H1 (cell line): Measurements from ENCODE around the gene UBR1. TPM values are rescaled to one million over a fixed set of nuclear protein-coding genes. Genes with fewer than 3 reads are reported as not detected.

ENCODE experiments used
- CTCF ChIA-PET: fragments of 300-600 bp; sonication (Branson Sonifier 250); formaldehyde crosslinking; loops from one replicate; lab custom pipeline; 2021; ENCODE audit not compliant: partially characterized antibody; lab: Charles Lee
- POLR2A ChIA-PET: fragments of 300-600 bp; sonication (Branson Sonifier 250); formaldehyde crosslinking; loops from one replicate; lab custom pipeline; 2021; ENCODE audit warnings: inconsistent platforms; ENCODE audit not compliant: partially characterized antibody; lab: Charles Lee
- DNase-seq, 2 experiments: peaks; one replicate each; pipeline versions ENCODE4 v3.0.0 to v3.0.0-alpha.2; 2010 to 2022; ENCODE audit warnings: low spot score in 2 of 2, low read depth in 1 of 2, mixed read lengths in 1 of 2
- FAIRE-seq: peaks from 2 replicates; lab custom pipeline; 2011; peaks lifted over from hg19 to GRCh38; lab: Jason Lieb, UNC
- H2AFZ ChIP-seq: 2 replicates; pipeline ENCODE4 v1.8.1; 2012; ENCODE audit warnings: low read length, inconsistent platforms
- H2AK5ac ChIP-seq: 2 replicates; pipeline ENCODE4 v1.6.1; 2013; ENCODE audit warnings: low read depth, low read length
- H2BK120ac ChIP-seq: replicated peaks from 2 replicates; pipeline ENCODE3; 2013; ENCODE audit warnings: low read depth, low read length, inconsistent platforms
- H2BK12ac ChIP-seq: 2 replicates; pipeline ENCODE4 v1.6.1; 2013; ENCODE audit warnings: low read depth, low read length
- H2BK15ac ChIP-seq: 2 replicates; pipeline ENCODE4 v1.6.1; 2013; ENCODE audit warnings: low read length
- H2BK20ac ChIP-seq: 2 replicates; pipeline ENCODE4 v1.6.1; 2013; ENCODE audit warnings: low read length
- H2BK5ac ChIP-seq: 2 replicates; pipeline ENCODE4 v1.6.1; 2013; ENCODE audit warnings: low read depth, low read length
- H3K14ac ChIP-seq: 2 replicates; pipeline ENCODE4 v1.6.1; 2013; ENCODE audit warnings: inconsistent platforms; ENCODE audit not compliant: insufficient read length
- H3K18ac ChIP-seq: 2 replicates; pipeline ENCODE4 v1.6.1; 2013; ENCODE audit warnings: low read length; ENCODE audit errors: extremely low read depth
- H3K23ac ChIP-seq: 2 replicates; pipeline ENCODE4 v1.6.1; 2013; ENCODE audit warnings: inconsistent platforms; ENCODE audit not compliant: insufficient read length
- H3K23me2 ChIP-seq: 2 replicates; pipeline ENCODE4 v1.6.1; 2013; ENCODE audit warnings: low read depth, low read length
- H3K27ac ChIP-seq: 2 replicates; pipeline ENCODE4 v1.6.1; 2011; ENCODE audit warnings: low read depth, low read length, inconsistent platforms
- H3K27me3 ChIP-seq, 4 experiments: replicated peaks in 1 of 4; 1 replicate in 1 of 4; 2 replicates in 3 of 4; pipeline versions ENCODE4 v1.6.1 to v1.8.1; 2011 to 2013; ENCODE audit warnings: low read length in 3 of 4, mild to moderate bottlenecking in 3 of 4, inconsistent platforms in 2 of 4, mixed read lengths in 2 of 4, moderate library complexity in 1 of 4; ENCODE audit not compliant: control insufficient read depth in 3 of 4, insufficient read depth in 3 of 4; ENCODE audit errors: extremely low read depth in 1 of 4
- H3K36me3 ChIP-seq, 4 experiments: 2 replicates each; pipeline versions ENCODE4 v1.6.1 to v1.8.1; 2011 to 2013; ENCODE audit warnings: mild to moderate bottlenecking in 4 of 4, low read length in 3 of 4, moderate library complexity in 2 of 4, control low read depth in 1 of 4, inconsistent platforms in 1 of 4; ENCODE audit not compliant: insufficient read depth in 4 of 4, control insufficient read depth in 2 of 4
- H3K4ac ChIP-seq: replicated peaks from 2 replicates; pipeline ENCODE3; 2013; ENCODE audit warnings: low read length, low read depth, mixed read lengths, inconsistent platforms; ENCODE audit not compliant: insufficient read length
- H3K4me1 ChIP-seq, 4 experiments: replicated peaks in 1 of 4; 1 replicate in 1 of 4; 2 replicates in 3 of 4; pipeline versions ENCODE4 v1.6.1 to v1.8.1; 2011 to 2013; ENCODE audit warnings: low read length in 3 of 4, inconsistent platforms in 2 of 4, mixed read lengths in 1 of 4; ENCODE audit not compliant: insufficient read depth in 4 of 4, control insufficient read depth in 3 of 4
- H3K4me2 ChIP-seq, 2 experiments: 2 replicates each; pipeline versions ENCODE4 v1.6.1 to v1.8.1; 2011 to 2013; ENCODE audit warnings: low read depth in 2 of 2, low read length in 2 of 2, control low read depth in 1 of 2, inconsistent platforms in 1 of 2, mild to moderate bottlenecking in 1 of 2; ENCODE audit not compliant: insufficient read depth in 1 of 2
- H3K4me3 ChIP-seq, 4 experiments: fragments of 200-600, 300-600 bp in 1 of 4; sonication (generic), shearing (Covaris generic), sonication (Bioruptor Twin) in 1 of 4; 2 replicates each; pipeline versions ENCODE4 v1.5.1 to v1.8.1; 2011 to 2016; ENCODE audit warnings: low read length in 4 of 4, low read depth in 3 of 4, control low read depth in 2 of 4, inconsistent platforms in 2 of 4, mild to moderate bottlenecking in 2 of 4, mixed read lengths in 1 of 4, moderate library complexity in 1 of 4; ENCODE audit not compliant: insufficient read depth in 2 of 4; ENCODE audit errors: extremely low read depth in 1 of 4
- H3K56ac ChIP-seq: replicated peaks from 2 replicates; pipeline ENCODE3; 2013; ENCODE audit warnings: low read depth, mild to moderate bottlenecking, mixed read lengths, low read length, inconsistent platforms; ENCODE audit not compliant: insufficient read length
- H3K79me1 ChIP-seq: 2 replicates; pipeline ENCODE4 v1.6.1; 2013; ENCODE audit warnings: low read depth, low read length, control low read depth
- H3K79me2 ChIP-seq, 2 experiments: 2 replicates each; pipeline versions ENCODE4 v1.6.1 to v1.8.1; 2012 to 2013; ENCODE audit warnings: low read length in 2 of 2, mild to moderate bottlenecking in 2 of 2, inconsistent platforms in 1 of 2; ENCODE audit not compliant: insufficient read depth in 2 of 2, control insufficient read depth in 1 of 2
- H3K9ac ChIP-seq, 4 experiments: replicated peaks in 1 of 4; 1 replicate in 1 of 4; 2 replicates in 3 of 4; pipeline versions ENCODE4 v1.6.1 to v1.8.1; 2011 to 2013; ENCODE audit warnings: low read depth in 3 of 4, low read length in 3 of 4, control low read depth in 2 of 4, mild to moderate bottlenecking in 2 of 4, moderate library complexity in 2 of 4, inconsistent platforms in 1 of 4; ENCODE audit errors: extremely low read depth in 1 of 4
- H3K9me3 ChIP-seq, 2 experiments: 2 replicates each; pipeline versions ENCODE4 v1.6.1 to v1.8.1; 2012 to 2013; ENCODE audit warnings: mild to moderate bottlenecking in 2 of 2, moderate library complexity in 2 of 2, control low read depth in 1 of 2, inconsistent platforms in 1 of 2, low read depth in 1 of 2, low read length in 1 of 2, mixed read lengths in 1 of 2; ENCODE audit not compliant: insufficient read depth in 2 of 2
- H4K20me1 ChIP-seq, 2 experiments: replicated peaks in 1 of 2; 2 replicates each; pipeline versions ENCODE3 to v1.8.1; 2011 to 2013; ENCODE audit warnings: inconsistent platforms in 2 of 2, low read length in 2 of 2, mild to moderate bottlenecking in 1 of 2; ENCODE audit not compliant: insufficient read depth in 2 of 2, control insufficient read depth in 1 of 2
- H4K5ac ChIP-seq: 2 replicates; pipeline ENCODE4 v1.6.1; 2013; ENCODE audit warnings: low read length, low read depth, mixed read lengths, inconsistent platforms; ENCODE audit not compliant: insufficient read length
- H4K8ac ChIP-seq: 2 replicates; pipeline ENCODE4 v1.8.0; 2013; ENCODE audit warnings: mild to moderate bottlenecking, moderate library complexity, low read length, inconsistent platforms; ENCODE audit not compliant: insufficient read depth; ENCODE audit errors: extremely low read depth
- H4K91ac ChIP-seq: replicated peaks from 2 replicates; pipeline ENCODE3; 2013; ENCODE audit warnings: low read length, mixed read lengths, inconsistent platforms; ENCODE audit not compliant: insufficient read length
- HDAC6 ChIP-seq: IDR thresholded peaks from one replicate; pipeline ENCODE4 v1.7.1; 2012; ENCODE audit warnings: low read depth, mild to moderate bottlenecking, inconsistent platforms, low read length, moderate library complexity
- MAFK ChIP-seq: IDR thresholded peaks from 2 replicates; pipeline ENCODE4 v1.6.1; 2012; ENCODE audit warnings: low read depth, mild to moderate bottlenecking, improper control_type of control experiment, low read length
- NANOG ChIP-seq: IDR thresholded peaks from 2 replicates; pipeline ENCODE4 v1.6.1; 2011; ENCODE audit warnings: low read length, low read depth, mild to moderate bottlenecking, inconsistent platforms; ENCODE audit not compliant: insufficient read depth, poor library complexity, severe bottlenecking
- NRF1 ChIP-seq: IDR thresholded peaks from 2 replicates; pipeline ENCODE4 v1.6.1; 2011; ENCODE audit warnings: mild to moderate bottlenecking, low read depth, low read length, improper control_type of control experiment
- PHF8 ChIP-seq: fragments of 200-600 bp; sonication (generic); conservative IDR thresholded peaks from 2 replicates; pipeline ENCODE4 v1.7.1; 2012; ENCODE audit warnings: low read depth, mild to moderate bottlenecking, inconsistent platforms, low read length, moderate library complexity
- SIN3A ChIP-seq, 2 experiments: IDR thresholded peaks in 1 of 2; conservative IDR thresholded peaks in 1 of 2; 2 replicates each; pipeline ENCODE4 v1.6.1; 2011 to 2012; ENCODE audit warnings: low read length in 2 of 2, improper control_type of control experiment in 1 of 2, low read depth in 1 of 2, mild to moderate bottlenecking in 1 of 2
- SIX5 ChIP-seq: IDR thresholded peaks from 2 replicates; pipeline ENCODE4 v1.6.1; 2011; ENCODE audit warnings: mild to moderate bottlenecking, low read depth, low read length
- SP2 ChIP-seq: IDR thresholded peaks from 2 replicates; pipeline ENCODE4 v1.6.1; 2012; ENCODE audit warnings: mild to moderate bottlenecking, low read length, inconsistent platforms
- YY1 ChIP-seq: IDR thresholded peaks from 2 replicates; pipeline ENCODE4 v1.6.1; 2011; ENCODE audit warnings: low read depth, mild to moderate bottlenecking, low read length
- WGBS, 2 experiments: shearing (Covaris generic) in 1 of 2; methylation state at CpG; one replicate each; pipeline versions ENCODE4 v1.1.6 to v1.1.7; 2013 to 2015; ENCODE audit warnings: low lambda C conversion rate in 2 of 2, mixed read lengths in 2 of 2, inconsistent platforms in 1 of 2, low coverage in 1 of 2, missing lambda C conversion rate in 1 of 2; ENCODE audit not compliant: insufficient replicate concordance in 2 of 2, insufficient coverage in 1 of 2, insufficient read length in 1 of 2; ENCODE audit errors: extremely low coverage in 1 of 2, missing lambda C conversion rate in 1 of 2; 5-methylcytosine and 5-hydroxymethylcytosine counted together
- polyA plus RNA-seq, 7 experiments: library from polyadenylated mRNA; depleted of rRNA in 3 of 7; stranded (reverse) in 5 of 7; unstranded in 2 of 7; fragments of >200 nt in 5 of 7; fragments of 200-250 nt in 2 of 7; gene quantifications; 1 replicate in 5 of 7; 2 replicates in 1 of 7; 4 replicates in 1 of 7; pipeline versions ENCODE4 v1.2.1 to v1.2.3, GENCODE V29; 2011 to 2013; ENCODE audit warnings: missing spikeins in 2 of 7, mixed read lengths in 2 of 7
- total RNA-seq: library from RNA; stranded (reverse); fragmentation: NEBNext Ultra II Directional; extraction: Animal tissue kit (Norgen Biotek cat#: 25700); gene quantifications from 2 replicates; pipeline ENCODE4 v1.2.1, GENCODE V29; 2021
- TF ChIP-seq, protein P1 (sequence below): IDR thresholded peaks from 2 replicates; pipeline ENCODE4 v1.6.1; 2012; ENCODE audit warnings: inconsistent platforms

Gene UBR1
- total and polyA plus RNA-seq, 2 of the 8 experiments (the other 6 are each of a cell fraction or from before 2014, with no cell fraction given): 3.7 to 18.7 TPM

DNA sequence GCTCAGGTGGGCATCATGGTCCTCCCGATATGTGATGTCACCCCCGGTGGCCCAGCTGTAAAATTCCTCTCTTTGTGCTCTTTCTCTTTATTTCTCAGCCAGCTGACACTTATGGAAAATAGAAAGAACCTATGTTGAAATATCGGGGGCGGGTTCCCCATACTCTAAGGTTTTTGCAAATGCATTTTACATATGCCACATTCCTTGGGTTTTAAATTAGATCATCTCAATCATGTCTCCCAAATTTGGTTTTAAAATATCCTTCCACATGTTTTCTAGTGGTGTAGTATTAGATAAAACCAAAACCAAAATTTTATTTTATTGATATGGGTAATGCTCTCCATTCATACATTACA, 23.1 kb upstream of the UBR1 start:
- TF ChIP-seq HDAC6: no peak
- TF ChIP-seq PHF8: no peak
- no peak for TF ChIP-seq YY1
- no peak for TF ChIP-seq SP2
- TF ChIP-seq SIN3A (conservative IDR thresholded peaks at IDR 0.05 in 1 of 2, IDR thresholded peaks at IDR 0.05 in 1 of 2; ENCODE audit: low read depth in 1 of 2, low read length in 2 of 2): no peak
- no peak for TF ChIP-seq MAFK
- TF ChIP-seq NRF1: no peak
- no peak for TF ChIP-seq SIX5
- no peak for TF ChIP-seq NANOG
- TF ChIP-seq, protein P1, sequence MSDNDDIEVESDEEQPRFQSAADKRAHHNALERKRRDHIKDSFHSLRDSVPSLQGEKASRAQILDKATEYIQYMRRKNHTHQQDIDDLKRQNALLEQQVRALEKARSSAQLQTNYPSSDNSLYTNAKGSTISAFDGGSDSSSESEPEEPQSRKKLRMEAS: no peak
- H3K36me3 ChIP-seq: no peaks in the 10 kb centered on the region
- POLR2A ChIA-PET: no interaction called here
- no peak overlapping the region for H3K4me2 ChIP-seq
- peaks cover 0 to 7% of the 10 kb centered on the region in 2 experiments; a peak in 1 of 4 replicates for H3K9me3 ChIP-seq
- peaks cover 0 to 14% (median 7%) of the 10 kb centered on the region in 4 experiments; a peak in 5 of 7 replicates for H3K27me3 ChIP-seq
- H3K18ac ChIP-seq: no peak overlapping the region
- H2BK5ac ChIP-seq: no peak overlapping the region
- DNase-seq (no peak), FAIRE-seq (no peak)
- no peak overlapping the region for H2BK120ac ChIP-seq
- no peak overlapping the region for H4K8ac ChIP-seq
- no peak overlapping the region for H3K4me3 ChIP-seq
- H4K5ac ChIP-seq: no peak overlapping the region
- no peak overlapping the region for H3K23ac ChIP-seq
- H3K27ac ChIP-seq: no peak overlapping the region
- H3K79me2 ChIP-seq: no peaks in the 10 kb centered on the region
- 0 out of 7 replicates have a peak, but pooled peaks cover 0 to 1% (median 0%) of the 10 kb centered on the region in 4 experiments for H3K4me1 ChIP-seq
- H3K79me1 ChIP-seq: no peaks in the 10 kb centered on the region
- H3K9ac ChIP-seq: no peak overlapping the region
- no peak overlapping the region for H2AFZ ChIP-seq
- CTCF ChIA-PET: no interaction called here
- WGBS, 2 experiments: 94% methylated on average over 4 of the region's 4 CpGs; no CpG with 5 or more reads in 1 of the 2 experiments
- no peak overlapping the region for H2BK20ac ChIP-seq
- H3K56ac ChIP-seq: no peak overlapping the region
- no peak overlapping the region for H2AK5ac ChIP-seq
- no peak overlapping the region for H3K14ac ChIP-seq
- no peak overlapping the region for H2BK12ac ChIP-seq
- H3K4ac ChIP-seq: no peak overlapping the region
- H4K91ac ChIP-seq: no peak overlapping the region
- H2BK15ac ChIP-seq: no peak overlapping the region
- peaks cover 8% of the 10 kb centered on the region; the same call in 1 of the 2 replicates for H3K23me2 ChIP-seq
- no peaks in the 10 kb centered on the region for H4K20me1 ChIP-seq
